HG02840 (cell line): ENCODE data around the gene PIK3CB.

ENCODE experiments used
- ATAC-seq: cut with Tn5 transposase; IDR thresholded peaks from one replicate; pipeline ENCODE4 v1.9.1; 2021; ENCODE audit warnings: mild to moderate bottlenecking, moderate library complexity, moderate number of reproducible peaks; ENCODE audit not compliant: unreplicated experiment, low FRiP score

Gene PIK3CB

GRCh38 chr3:138834596-138835396, at the start of gene PIK3CB:
Gene PIK3CB, minus strand, starts transcription at chr3:138834928. Its CDS starts 75,585 bp downstream, at chr3:138759343.
- ATAC-seq = peak; percentile 82

DNA sequence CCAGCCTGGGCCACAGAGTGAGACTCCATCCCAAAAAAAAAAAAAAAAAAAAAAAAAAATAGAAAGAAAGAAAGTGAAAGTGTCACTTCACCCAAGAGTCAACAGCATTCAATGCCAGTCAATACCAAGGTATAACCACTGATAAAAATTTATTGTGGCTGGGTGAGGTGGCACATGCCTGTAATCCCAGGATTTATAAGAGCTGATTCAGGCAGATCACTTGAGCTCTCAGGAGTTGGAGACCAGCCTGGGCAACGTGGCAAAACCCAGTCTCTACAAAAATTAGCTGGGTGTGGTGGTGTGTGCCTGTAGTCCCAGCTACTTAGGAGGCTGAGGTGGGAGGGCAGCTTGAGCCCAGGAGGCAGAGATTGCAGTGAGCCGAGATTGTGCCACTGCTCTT, 46.5 kb upstream of the PIK3CB start:
- ATAC-seq = no peak

DNA sequence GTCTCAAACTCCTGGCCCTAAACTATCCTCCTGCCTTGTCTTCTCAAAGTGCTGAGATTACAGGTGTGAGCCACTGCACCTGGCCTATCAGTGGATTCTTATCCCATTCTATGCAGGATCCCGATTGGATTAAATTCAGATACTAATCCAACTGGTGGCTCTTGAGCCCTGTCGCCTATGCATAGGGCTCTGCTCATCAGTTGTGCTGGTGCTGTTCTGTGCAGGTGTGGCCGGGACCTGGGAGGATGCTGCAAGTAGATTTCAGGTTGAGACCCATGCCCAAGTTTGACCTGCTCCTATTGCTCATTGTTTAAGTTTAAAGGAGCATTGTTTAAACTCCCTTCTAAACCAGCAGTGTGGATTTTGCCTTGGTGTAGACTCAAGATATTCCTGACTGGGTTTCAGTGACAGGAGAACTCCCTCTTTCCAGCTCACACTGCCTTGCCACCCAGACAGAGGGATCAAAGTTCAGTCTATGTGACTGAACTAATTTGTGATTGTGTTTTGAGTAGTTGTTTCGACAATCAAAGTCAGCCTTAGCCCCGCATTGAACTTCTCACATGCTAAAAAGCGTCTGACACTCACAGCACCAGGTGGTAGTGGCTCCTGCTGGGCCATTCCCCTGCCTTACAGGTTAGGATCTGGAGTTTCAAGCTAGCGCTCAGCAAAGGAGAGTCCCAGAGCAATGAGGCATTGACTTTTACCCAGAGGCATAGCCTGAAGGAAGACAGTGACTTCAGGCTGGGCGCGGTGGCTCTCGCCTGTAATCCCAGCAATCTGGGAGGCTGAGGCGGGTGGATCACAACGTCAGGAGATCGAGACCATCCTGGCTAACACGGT, 45.0 kb upstream of the PIK3CB start:
- ATAC-seq = no peak

- ATAC-seq = no peak
Measured at GRCh38 chr3:138877226-138877625, 42.5 kb upstream of the PIK3CB start.

DNA sequence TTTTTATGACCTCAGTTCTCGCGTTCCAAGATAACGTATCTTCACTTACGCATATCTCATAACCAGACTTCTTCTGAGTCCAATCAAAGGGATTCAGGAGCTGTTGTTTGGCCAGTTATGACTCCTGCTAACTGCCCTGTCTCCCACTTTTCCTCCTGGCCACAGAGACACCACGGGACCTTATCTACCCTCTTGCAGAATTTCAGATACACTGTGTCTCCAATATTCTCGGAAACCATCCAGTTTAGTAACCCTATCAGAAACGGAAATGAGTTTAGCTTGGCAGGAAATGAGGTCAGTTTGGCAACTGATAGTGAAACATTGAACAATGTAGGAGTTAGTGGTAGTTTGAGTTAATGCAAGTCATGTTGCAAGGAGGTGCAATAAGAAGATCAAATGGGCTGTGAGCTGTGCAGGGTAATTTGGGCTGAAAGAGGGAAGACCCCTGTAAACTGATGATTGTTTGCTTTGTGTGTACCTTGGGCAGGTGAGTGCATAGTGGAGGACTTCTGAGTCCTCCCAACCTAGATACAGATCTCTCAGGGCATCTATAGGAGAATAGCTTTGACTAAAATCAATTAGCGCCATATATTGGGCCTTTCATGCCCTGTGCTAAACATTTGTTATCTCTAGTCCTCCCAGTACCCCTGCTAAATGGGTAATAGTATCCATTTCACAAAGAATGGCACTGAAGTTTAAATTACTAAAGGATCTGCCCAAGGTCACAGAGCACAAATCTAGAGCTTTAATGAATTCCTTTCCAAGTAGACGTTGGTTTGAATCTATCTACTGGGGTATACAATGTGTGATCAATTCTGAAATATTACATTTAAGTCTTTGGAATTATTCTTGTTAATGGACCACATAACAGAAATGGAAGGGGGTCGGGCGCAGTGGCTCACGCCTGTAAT, 41.3 kb upstream of the PIK3CB start:
- no peak for ATAC-seq

DNA sequence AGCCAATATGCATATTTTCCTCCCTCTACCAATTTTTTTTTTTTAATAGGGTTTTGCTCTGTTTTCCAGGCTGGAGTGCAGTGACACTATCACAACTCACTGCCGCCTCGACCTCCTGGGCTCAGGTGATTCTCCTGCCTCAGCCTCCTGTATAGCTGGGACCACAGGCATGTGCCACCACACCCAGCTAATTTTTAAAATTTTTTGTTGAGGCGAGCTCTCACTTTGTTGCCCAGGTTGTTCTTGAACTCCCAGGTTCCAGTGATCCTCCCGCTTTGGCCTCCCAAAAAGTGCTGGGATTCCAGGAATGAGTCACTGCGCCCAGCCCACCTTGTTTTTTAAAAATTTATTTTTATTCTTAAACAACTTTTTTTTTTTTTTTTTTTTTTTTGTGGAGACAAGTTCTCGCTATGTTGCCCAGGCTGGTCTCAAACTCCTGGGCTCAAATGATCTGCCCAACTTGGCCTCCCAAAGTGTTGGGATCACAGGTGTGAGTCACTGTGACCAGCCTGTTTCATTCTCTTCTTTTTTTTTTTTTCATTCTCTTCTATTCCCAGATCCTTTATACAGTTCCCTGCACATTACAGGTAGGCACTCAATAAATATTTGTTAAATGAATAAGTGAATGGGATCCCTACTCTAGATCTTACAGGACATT, 40.5 kb upstream of the PIK3CB start:
- ATAC-seq = no peak

GRCh38 chr3:138873471-138874278, 38.9 kb upstream of the PIK3CB start:
- ATAC-seq = no peak

DNA sequence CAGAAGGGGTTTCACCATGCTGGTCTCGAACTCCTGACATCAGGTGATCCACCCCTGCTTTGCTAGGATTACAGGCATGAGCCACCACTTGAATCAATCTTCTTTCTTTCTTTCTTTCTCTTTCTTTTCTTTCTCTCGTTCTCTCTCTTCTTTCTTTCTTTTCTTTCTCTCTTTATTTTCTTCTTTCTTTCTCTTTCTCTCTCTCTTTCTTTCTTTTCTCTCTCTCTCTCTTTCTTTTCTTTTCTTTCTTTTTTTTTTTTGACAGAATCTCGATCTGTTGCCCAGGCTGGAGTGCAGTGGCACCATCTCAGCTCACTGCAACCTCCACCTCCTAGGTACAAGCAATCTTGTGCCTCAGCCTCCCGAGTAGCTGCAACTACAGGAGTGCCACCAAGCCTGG, 37.9 kb upstream of the PIK3CB start:
- no peak for ATAC-seq

DNA sequence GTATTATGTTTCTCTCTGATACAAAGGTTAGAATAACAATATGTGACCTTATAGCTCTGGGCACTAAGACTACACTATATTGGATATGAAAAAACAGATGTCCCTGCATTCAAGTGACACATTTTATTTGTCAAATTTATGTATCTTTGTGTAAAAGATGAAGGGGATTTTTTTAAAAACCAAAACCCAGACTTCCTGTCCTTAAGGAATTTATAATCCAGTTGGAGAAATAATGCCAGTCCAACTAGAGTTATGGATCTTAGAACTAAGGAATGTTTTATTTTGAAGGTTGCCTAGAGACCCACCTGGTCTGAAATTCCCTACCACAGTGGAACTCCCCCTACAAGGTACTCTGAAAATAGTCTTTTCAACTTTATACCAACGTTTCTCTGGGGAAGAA, 33.3 kb upstream of the PIK3CB start:
- no peak for ATAC-seq

DNA sequence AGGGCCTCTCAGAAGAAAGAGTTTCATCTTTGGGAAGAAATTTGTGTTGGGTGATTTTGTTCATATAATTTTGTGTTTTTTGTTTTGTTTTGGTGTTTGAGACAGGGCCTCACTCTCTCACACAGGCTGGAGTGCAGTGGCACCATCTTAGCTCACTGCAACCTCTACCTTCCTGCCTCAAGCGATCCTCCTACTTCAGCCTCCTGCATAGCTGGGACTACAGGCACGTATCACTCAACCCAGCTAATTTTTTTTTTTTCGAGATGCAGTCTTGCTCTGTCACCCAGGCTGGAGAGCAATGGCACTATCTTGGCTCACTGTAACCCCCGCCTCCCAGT, 29.0 kb upstream of the PIK3CB start:
- ATAC-seq = no peak

GRCh38 chr3:138862924-138863775, 28.4 kb upstream of the PIK3CB start:
- ATAC-seq = no peak

DNA sequence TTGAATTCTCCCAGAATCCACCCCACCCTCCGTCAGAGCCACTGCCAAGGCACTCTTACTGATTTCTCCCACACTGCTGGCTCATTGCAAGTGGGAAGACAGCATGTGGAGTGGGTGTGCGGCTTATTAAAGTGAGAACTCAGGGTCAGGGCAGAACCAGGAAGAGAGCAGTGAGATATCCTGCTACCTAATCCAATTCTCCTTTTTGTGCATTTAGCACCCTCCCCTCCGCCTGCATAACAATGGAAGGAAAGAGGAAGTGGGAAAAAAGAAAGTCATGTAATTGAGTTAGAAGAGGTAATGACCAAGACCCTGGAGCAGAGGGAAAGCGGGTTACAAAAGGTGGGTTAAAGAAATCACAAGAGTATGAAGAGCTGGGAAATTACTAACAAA, 27.8 kb upstream of the PIK3CB start:
- ATAC-seq = no peak

DNA sequence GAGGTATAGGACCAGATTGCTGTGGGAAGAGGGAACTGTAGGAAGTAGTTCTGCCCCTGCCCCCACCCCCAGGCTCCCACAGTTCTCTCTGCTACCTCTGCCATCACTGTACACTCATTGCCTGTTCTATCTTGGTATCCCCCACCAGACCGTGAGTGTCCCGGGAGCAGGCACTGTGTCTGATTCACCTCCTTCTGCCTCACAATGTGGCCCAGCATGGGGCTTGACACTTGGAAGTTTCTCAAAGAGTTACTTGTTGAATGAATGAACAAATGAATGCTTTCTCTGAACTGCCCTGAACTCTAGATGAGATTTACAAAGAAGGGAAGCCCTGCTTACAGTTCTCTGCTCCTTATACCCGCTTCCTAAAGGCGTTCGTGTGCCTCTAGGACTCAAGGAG, 27.1 kb upstream of the PIK3CB start:
- no peak for ATAC-seq

GRCh38 chr3:138856799-138857198, 22.1 kb upstream of the PIK3CB start:
- ATAC-seq = no peak

GRCh38 chr3:138854940-138855339, 20.2 kb upstream of the PIK3CB start:
- ATAC-seq = no peak

DNA sequence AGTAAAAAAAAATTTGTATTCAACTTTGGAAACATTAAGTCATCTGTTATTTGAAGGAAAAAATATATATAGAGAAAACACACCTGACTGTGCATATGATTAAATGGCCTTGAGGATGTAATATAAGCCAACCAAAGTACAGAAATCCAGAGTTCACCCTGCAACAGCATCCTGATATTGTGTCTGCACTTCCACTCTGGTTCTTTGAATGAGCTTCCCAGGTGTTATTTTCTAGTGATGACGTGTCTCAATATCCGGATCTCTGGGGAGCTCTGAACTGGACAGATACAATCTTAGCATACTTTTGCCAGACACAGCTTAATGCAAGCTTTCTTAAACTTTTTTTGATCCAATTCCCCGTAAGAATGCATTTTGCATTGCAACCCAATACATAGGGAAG, 19.5 kb upstream of the PIK3CB start:
- no peak for ATAC-seq

DNA sequence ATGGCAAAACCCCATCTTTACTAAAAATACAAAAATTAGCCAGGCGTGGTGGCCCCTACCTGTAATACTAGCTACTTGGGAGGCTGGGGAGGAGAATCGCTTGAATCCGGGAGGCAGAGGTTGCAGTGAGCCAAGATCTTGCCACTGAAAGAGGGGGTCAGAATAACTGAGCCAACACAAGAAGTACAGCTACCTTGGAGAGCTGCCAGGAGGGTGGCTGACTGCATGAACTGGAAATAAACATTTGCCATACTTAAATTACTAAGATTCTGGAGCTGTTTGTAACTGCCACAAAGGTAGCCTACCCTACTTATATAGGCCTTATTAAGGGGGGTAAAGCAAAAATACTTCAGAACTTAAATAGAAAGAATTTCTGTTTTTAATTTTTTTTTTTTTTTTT, 15.4 kb upstream of the PIK3CB start:
- ATAC-seq = no peak

DNA sequence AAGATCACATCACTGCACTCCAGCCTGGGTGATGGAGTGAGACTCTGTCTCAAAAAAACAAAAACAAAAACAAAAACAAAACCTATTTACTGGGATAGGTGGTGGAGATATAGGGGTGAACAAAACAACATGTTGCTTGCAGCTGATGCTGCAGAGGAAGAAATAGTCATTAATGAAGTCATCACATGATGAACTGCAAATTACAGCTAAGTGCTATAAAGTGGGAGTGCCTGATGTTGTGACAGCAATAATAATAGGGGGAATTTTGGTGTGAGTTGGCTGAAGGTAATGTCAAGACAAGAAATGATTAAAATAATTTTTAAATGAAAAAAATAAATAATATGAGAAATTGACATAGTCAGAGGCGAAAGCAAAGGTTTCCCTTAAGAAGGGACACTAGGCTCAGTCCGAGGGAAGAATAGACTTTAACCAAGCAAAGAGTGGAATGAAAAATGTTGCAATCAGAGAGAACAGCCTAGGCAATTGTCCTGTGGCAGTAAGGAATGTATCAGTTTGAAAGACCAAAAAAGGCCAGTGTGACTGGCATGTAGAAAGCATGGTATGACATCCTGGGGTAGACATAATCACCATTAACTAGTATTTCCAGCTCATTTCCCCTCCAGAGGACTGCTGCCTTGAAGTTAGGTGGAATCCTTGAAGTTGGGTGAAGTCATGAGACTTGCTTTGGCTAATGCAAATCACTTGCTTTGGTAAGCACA, 14.7 kb upstream of the PIK3CB start:
- no peak for ATAC-seq
